Activated naive CD4-positive, alpha-beta T cell treated with anti-CD3 and anti-CD28 coated beads, Interleukin-2, amount 50 U/mL, for 24 hours (primary cell): ENCODE data around the gene NIFK.

Experiments
- H3K27ac Mint-ChIP-seq: one replicate; pipeline ENCODE4 v1.8.0; 2021; ENCODE audit warnings: mild to moderate bottlenecking, mixed read lengths
- H3K27me3 Mint-ChIP-seq: one replicate; pipeline ENCODE4 v1.8.0; 2021; ENCODE audit warnings: mixed read lengths
- H3K36me3 Mint-ChIP-seq: one replicate; pipeline ENCODE4 v1.8.0; 2021; ENCODE audit warnings: mixed read lengths
- H3K4me1 Mint-ChIP-seq: one replicate; pipeline ENCODE4 v1.8.0; 2021; ENCODE audit warnings: mixed read lengths
- H3K4me3 Mint-ChIP-seq: one replicate; pipeline ENCODE4 v1.8.0; 2021; ENCODE audit warnings: mild to moderate bottlenecking, mixed read lengths
- H3K9me3 Mint-ChIP-seq: one replicate; pipeline ENCODE4 v1.8.0; 2021; ENCODE audit warnings: mixed read lengths

The NIFK gene

DNA sequence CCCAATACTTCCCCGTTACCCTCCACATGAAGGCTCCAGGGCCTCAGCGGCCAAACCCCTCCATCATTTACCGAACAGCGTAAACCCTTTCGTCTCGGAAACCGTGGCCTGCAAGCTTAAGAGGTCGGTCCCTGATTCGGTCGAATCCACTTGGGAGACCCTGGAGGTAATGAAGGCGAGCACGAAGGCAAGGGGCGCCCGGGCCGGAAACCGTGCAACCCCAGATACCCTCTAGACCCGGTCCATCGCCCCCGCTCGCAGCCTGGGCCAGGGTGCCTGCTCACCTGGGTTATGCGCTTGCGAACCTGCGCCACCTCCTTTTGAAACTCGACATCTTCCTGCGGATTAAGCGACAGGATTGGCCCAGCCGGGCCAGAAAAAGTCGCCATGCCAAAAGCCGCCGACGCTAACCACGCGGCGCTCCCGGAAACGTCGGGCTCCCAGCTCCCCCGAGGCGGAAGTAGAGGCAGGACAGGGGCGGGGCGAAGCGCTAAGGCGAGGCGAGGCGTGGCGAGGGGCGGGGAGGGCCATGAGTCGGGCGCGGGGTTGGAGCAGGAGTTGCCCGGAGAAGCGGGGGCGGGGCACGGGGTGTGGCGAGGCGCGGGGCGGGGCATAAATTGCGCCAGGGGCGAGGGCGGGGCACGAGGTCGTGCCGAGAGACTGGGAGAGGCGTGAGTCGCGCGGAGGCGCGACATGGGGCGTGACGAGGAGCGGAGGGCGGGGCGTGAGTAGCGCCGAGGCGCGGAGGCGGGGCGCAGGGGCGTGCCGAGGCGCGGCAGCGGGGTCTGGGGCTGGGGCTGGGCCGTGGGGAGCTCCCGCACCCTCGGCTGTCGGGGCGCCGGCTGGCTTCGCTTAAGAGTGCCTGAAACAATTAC, at the start of gene NIFK:
Gene NIFK (minus strand): TSS at position 414 of the 875 bp plus-strand sequence. CDS start 25 bp downstream, at position 389.
- no peaks in the 10 kb centered on the region for H3K27me3 Mint-ChIP-seq
- peaks cover 13% of the 10 kb centered on the region for H3K36me3 Mint-ChIP-seq
- H3K27ac Mint-ChIP-seq: peak within 1 kb of the TSS; percentile 97
- H3K4me3 Mint-ChIP-seq: peak within 1 kb of the TSS; percentile 94
- H3K9me3 Mint-ChIP-seq: no peaks in the 10 kb centered on the region
- H3K4me1 Mint-ChIP-seq: peaks cover 52% of the 10 kb centered on the region

DNA sequence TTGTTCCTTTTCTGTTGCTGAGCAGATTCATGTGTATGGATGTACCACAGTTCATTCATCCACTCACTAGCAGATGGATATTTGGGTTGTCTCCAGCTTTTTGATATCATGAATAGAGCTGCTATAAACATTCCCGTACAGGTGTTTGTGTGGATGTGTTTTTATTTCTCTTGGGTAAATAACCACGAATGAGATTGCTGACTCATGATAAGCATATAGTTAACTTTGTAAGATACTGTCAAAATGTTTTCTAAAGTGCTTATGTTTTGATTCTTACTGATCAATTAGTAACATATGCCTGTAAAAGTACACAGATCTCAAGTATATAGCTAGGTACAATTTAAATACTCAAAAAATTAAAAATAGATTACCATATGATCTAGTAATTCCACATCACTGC, 46.5 kb upstream of the NIFK start:
- no peak overlapping the region for H3K27ac Mint-ChIP-seq
- no peaks in the 10 kb centered on the region for H3K4me1 Mint-ChIP-seq
- H3K36me3 Mint-ChIP-seq: no peaks in the 10 kb centered on the region
- H3K9me3 Mint-ChIP-seq: no peaks in the 10 kb centered on the region
- H3K27me3 Mint-ChIP-seq: no peaks in the 10 kb centered on the region
- no peak overlapping the region for H3K4me3 Mint-ChIP-seq

DNA sequence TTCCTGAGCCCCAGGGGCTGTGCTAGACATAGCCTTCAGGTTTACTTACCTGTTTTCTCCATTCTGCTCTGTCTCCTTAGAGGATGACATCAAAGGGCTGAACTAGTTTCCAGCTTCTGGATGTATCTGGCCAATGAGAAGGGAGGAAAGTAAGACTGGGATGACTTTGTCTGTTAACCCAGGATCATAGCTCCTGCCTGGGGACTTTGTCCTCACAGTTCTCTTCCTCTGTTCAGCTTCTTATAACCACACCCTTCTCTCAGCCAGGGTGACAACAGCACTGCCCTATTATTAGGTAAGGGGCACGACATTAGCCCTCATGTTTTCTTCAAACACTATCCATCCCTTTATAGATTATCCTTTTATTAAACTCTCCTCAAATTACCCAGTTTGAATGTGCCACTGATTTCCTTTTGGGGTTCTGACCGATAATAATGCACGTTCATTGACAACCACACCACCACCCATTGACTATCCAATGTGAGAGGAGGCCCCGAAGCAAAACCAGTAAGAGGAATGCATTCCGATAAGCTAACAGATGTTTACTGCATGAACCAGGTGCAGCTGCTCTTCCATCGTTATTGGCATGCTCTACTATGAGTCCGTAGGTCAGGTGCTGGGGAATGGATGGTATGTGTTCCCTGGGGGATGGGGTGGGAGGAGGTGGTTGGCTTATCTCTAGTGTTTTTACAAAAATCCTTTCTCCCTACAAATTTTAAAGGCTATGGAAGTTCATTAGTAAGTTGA, 42.2 kb upstream of the NIFK start:
- Mint-ChIP-seq H3K27ac (no peak overlapping the region), H3K4me1 (no peaks in the 10 kb centered on the region), H3K4me3 (no peak overlapping the region), H3K9me3 (no peaks in the 10 kb centered on the region), H3K27me3 (no peaks in the 10 kb centered on the region), H3K36me3 (no peaks in the 10 kb centered on the region)

DNA sequence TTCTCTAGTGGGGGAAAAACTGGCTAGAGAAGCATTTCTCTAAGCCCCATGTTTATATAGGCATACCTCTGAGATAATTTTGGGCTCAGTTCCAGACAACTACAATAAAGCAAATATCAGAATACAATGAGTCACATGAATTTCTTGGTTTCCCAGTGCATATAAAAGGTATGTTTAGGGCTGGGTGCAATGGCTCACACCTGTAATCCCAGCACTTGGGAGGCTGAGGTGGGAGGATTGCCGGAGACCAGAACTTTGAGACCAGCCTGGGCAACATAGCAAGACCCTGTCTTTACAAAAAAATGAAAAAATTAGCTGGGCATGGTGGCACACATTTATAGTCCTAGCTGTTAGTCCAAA, 41.0 kb upstream of the NIFK start:
- Mint-ChIP-seq H3K9me3 (no peaks in the 10 kb centered on the region), H3K27ac (no peak overlapping the region), H3K4me3 (no peak overlapping the region), H3K36me3 (no peaks in the 10 kb centered on the region), H3K4me1 (no peaks in the 10 kb centered on the region), H3K27me3 (no peaks in the 10 kb centered on the region)

DNA sequence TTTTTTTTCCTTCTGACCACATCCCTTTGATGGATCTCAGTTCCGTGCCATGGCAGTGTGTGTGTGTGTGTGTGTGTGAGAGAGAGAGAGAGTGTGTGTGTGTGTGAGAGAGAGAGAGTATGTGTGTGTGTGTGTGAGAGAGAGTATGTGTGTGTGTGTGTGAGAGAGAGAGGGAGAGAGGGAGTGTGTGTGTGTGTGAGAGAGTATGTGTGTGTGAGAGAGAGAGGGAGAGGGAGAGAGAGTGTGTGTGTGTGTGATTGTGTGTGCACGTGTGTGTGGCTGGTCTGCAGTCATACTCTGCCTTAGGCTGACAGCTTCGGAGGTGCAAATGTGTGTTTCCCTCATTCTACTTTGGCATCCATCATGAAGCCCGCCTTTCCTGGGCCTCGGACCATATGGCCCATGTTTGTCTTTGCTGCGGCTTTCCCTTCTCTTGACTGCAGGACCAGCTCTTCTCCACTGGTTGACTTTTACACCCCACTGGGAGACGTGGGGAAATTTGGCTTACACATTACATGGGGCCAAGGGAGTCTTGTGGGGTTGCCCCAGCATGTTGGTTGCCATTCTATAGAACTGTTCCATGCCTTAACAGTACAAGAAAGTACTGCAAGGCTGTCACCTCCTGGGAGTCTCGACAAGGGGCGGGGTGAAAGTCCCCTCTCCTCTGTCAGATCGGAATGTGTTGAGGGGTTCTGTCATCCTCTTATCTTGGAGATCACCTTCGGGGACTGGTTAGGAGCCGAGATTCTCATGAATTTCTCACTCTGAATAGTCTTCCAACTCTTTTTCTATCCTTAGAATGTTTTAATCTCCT, 40.4 kb upstream of the NIFK start:
- Mint-ChIP-seq H3K27ac (no peak overlapping the region), H3K36me3 (no peaks in the 10 kb centered on the region), H3K9me3 (no peaks in the 10 kb centered on the region), H3K4me1 (no peaks in the 10 kb centered on the region), H3K4me3 (no peak overlapping the region), H3K27me3 (no peaks in the 10 kb centered on the region)

DNA sequence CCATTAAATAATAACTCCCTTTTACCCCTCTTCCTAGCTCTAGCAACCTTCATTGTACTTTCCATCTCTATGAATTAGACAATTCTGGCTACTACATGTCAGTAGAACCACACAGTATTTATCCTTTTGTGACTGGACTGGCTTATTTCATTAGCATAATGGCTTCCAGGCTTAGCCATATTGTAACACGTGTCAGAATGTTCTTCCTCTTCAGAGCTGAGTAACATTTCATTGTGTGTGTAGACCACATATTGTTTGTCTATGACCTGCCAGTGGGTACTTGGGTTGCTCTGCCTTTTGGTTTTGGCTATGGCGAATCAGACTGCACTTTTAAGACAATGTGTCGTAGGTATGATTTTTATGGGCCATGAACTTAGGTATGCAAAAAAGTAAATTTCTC, 39.7 kb upstream of the NIFK start:
- Mint-ChIP-seq H3K4me1 (no peaks in the 10 kb centered on the region), H3K4me3 (no peak overlapping the region), H3K36me3 (no peaks in the 10 kb centered on the region), H3K27ac (no peak overlapping the region), H3K9me3 (no peaks in the 10 kb centered on the region), H3K27me3 (no peaks in the 10 kb centered on the region)

DNA sequence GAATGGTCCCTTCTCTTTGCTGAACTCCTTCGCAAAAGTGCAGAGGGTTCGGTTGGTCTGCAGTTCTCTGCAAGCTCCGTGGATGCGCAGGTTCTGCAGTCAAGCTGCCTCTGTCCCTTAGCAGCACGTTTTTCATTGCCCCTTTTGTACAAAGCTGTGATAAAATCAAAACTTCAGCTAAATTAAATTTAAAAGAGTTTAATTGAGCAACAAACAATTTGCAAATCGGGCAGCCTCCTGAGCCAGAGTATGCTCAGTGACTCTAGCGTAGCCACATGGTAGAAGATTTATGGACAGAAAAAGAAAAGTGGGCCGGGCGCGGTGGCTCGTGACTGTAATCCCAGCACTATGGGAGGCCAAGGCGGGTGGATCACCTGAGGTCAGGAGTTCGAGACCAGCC, 37.6 kb upstream of the NIFK start:
- no peaks in the 10 kb centered on the region for H3K9me3 Mint-ChIP-seq
- no peaks in the 10 kb centered on the region for H3K27me3 Mint-ChIP-seq
- no peaks in the 10 kb centered on the region for H3K4me1 Mint-ChIP-seq
- no peaks in the 10 kb centered on the region for H3K36me3 Mint-ChIP-seq
- no peak overlapping the region for H3K27ac Mint-ChIP-seq
- H3K4me3 Mint-ChIP-seq: no peak overlapping the region

DNA sequence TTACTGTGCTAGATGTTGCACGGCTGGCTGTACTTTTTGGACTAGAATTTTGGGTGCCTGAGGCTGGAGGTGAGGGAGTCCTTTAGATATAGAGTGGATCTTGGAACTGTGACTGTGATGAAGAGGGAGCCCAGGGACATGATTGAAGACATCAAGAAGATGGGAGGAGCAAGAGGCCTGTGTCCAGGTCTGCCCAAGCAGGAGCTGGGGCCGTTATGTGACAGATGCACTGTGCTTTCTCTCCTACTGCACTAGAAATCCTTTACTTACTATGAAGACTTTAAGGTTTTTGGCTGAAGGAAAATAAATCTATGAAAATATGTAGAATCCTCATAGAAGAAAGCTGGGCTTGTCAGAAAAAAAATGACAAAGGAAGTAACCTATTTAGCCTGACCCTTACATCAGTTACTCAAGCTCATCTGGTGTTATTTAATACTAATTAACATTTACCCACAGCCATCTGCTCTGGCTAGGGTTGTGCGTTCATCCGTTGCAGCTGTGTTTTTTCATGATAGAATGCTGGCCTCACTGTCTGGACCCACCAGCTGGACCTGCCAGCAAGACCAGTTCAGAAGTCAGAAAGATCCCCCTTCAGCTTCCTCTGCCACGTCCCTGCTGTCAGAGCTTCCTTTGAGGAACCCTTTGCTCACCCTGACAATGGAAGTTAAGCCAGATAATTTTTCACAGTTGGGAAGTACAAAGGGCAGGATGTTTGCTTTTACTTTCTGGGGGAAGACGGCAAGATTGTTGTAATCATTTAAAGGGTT, 35.5 kb upstream of the NIFK start:
- H3K27me3 Mint-ChIP-seq: no peaks in the 10 kb centered on the region
- peaks cover 2% of the 10 kb centered on the region for H3K36me3 Mint-ChIP-seq
- H3K4me1 Mint-ChIP-seq: no peaks in the 10 kb centered on the region
- no peak overlapping the region for H3K27ac Mint-ChIP-seq
- no peak overlapping the region for H3K4me3 Mint-ChIP-seq
- H3K9me3 Mint-ChIP-seq: no peaks in the 10 kb centered on the region

DNA sequence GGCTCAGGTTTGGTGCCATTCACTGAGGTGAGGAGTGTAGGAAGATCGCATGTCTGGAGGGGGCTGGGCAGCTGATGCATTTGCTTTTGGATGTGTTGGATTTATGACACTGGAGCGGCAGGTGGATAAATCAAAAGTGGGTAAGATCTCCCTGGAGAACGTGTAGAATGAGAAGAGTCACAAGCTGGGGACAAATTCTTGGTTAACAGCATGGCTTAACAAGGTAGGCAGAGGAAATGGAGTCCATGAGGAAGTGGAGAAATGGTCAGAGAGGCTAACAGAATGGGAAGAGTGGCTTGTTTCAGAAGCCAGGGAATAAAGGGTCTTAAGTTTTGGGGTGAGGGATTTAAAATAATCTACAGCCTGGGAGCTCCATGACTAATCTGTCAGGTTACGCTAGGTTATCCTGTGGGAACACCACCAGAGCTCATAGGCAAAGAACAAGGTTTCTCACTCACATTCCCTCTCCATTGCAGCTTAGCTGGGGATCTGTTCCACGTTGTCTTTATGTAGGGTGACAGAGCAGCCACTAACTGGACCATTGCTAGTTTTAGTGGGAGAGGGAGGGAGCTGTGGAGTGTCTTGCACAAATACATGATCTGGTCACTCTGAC, 31.6 kb upstream of the NIFK start:
- Mint-ChIP-seq H3K27me3 (no peaks in the 10 kb centered on the region), H3K36me3 (peaks cover 13% of the 10 kb centered on the region), H3K9me3 (no peaks in the 10 kb centered on the region), H3K4me3 (no peak overlapping the region), H3K27ac (peak overlapping the region; percentile 6), H3K4me1 (no peaks in the 10 kb centered on the region)

DNA sequence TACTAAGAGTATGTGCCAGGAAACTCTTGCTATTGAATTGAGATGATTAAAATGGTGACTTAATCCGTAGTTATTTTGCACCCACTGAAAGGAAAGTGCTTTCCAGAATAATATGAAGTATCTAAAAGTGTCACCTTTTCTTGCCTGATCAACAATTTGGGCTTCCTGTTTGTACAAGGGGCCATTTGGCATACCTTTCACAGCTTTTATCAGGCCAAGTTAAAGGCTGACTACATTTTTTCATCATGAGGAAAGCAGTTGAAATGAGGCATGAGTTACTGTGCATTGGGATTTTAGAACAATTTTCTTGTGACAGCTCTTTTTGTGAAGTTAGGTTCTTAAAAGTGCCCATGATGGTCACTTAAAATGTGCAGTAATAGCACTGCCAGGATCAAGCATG, 29.9 kb upstream of the NIFK start:
- H3K9me3 Mint-ChIP-seq: no peaks in the 10 kb centered on the region
- no peak overlapping the region for H3K4me3 Mint-ChIP-seq
- no peak overlapping the region for H3K27ac Mint-ChIP-seq
- H3K36me3 Mint-ChIP-seq: peaks cover 13% of the 10 kb centered on the region
- no peaks in the 10 kb centered on the region for H3K4me1 Mint-ChIP-seq
- H3K27me3 Mint-ChIP-seq: no peaks in the 10 kb centered on the region

DNA sequence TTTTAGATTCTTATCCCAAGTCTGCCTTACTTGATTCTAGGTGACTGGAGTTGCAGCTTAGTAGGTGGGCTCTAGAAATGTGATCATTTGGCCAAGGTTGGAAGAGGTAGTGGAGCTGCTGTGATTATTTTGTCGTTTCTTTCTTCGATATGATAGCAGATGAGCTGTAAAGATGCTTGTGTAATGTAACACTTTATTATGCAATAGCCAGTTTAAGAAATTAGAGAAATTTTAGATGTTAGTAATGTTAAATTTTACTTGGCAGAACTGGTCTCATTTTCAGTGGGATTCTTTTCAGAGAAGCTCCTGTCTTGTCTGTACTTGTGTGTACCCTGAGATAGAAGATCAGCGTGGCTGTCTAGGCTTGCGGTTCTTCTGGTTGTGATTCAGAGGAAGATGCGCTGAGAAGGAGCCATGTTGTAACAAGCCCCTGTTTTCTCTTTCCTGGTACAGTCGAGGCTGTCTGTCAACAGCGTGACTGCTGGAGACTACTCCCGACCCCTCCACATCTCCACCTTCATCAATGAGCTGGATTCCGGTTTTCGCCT, 28.1 kb upstream of the NIFK start:
- Mint-ChIP-seq H3K9me3 (no peaks in the 10 kb centered on the region), H3K4me1 (no peaks in the 10 kb centered on the region), H3K4me3 (no peak overlapping the region), H3K36me3 (peaks cover 13% of the 10 kb centered on the region), H3K27me3 (no peaks in the 10 kb centered on the region), H3K27ac (no peak overlapping the region)

DNA sequence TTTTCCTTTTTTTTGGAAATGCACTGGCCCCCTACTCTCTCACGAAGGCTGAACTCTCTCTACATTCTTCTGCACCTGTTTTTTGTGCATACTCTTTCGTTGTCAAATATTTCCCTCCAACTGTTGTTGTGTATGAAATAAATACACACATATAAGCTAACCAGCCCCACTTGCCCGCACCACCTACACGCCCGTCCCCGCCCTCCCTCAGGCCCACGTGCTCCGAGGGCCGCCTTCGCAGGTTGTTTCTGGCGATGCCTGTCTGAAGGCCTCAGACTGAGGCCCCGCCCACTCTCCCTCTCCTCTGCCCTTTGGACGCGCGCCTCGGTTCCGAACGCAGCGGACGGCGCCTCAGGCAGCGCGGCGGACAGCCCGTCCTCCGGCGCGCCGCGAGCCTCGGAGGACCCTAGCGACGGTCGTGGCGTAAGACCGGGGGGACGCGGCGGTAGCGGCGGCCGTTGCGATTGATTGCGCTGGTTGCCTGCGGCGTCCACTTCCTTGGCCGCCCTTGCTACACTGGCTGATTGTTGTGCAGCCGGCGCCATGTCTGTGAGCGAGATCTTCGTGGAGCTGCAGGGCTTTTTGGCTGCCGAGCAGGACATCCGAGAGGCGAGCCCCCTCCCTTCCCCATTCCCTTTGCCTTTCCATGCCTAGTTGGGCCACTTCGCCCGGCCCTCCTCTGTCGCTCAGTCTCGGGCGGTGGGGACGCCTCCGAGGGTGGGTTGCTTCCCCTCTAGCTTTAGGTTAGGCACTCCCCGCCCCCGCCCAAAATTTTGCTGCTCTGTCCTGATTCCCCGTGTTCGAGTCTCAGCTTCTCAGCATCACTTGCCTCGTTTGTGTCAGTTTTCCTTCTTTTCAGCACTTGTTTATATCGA, 18.8 kb upstream of the NIFK start, which contains the start of gene TSN:
Gene TSN (plus strand): TSS at position 415 of the 875 bp plus-strand sequence. CDS start 129 bp downstream, at position 544.
- H3K36me3 Mint-ChIP-seq: peaks cover 3% of the 10 kb centered on the region
- peaks cover 27% of the 10 kb centered on the region for H3K4me1 Mint-ChIP-seq
- peak within 1 kb of the TSS; percentile 90 for H3K27ac Mint-ChIP-seq
- peak within 1 kb of the TSS; percentile 91 for H3K4me3 Mint-ChIP-seq
- H3K9me3 Mint-ChIP-seq: no peaks in the 10 kb centered on the region
- H3K27me3 Mint-ChIP-seq: no peaks in the 10 kb centered on the region

DNA sequence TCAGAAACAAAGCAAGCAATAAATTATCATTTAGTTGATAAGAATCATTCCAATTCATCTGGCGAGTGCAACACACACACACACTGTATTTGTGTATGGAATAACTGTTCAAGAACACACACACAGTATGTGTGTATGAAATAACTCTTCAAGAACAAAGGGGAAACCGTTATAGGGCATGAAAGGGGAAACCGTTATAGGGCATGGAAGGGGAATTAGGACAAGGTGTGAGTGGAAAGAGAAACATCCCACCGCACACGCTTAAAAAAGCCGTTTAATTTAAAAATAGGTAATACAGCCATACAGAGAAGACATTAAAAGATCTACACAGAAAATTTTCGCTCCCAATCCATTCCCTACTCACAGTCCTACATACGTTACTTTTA, 18.2 kb upstream of the NIFK start:
- Mint-ChIP-seq H3K9me3 (no peaks in the 10 kb centered on the region), H3K36me3 (peaks cover 3% of the 10 kb centered on the region), H3K27me3 (no peaks in the 10 kb centered on the region), H3K27ac (peak overlapping the region; percentile 90), H3K4me1 (peaks cover 27% of the 10 kb centered on the region), H3K4me3 (peak overlapping the region; percentile 91)

DNA sequence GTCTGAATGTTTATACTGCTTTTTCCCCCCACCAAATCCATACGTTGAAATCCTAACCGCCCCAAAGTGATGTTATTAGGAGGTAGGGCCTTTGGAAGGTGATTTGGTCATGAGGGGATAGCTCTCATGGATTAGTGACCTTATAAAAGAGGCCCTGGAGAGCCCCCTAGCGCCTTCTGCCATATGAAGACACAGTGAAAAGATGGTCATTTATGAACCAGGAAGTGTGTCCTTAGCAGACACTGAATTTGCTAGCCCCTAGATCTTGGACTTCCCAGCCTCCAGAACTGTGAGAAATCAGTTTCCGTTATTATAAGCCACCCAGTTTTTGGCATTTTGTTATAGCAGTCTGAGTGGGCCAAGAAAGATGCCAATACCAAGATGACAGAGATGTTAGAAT, 11.5 kb upstream of the NIFK start:
- Mint-ChIP-seq H3K4me3 (no peak overlapping the region), H3K27ac (no peak overlapping the region), H3K27me3 (no peaks in the 10 kb centered on the region), H3K9me3 (no peaks in the 10 kb centered on the region), H3K36me3 (no peaks in the 10 kb centered on the region), H3K4me1 (no peaks in the 10 kb centered on the region)
